NCI-H2227 (cell line): ENCODE measurements around the gene ETV3L.

ENCODE experiments used
- DNase-seq: peaks from one replicate; lab custom pipeline; 2025; ENCODE audit not compliant: unreplicated experiment; lab: John Stamatoyannopoulos, UW

ETV3L gene

GRCh38 chr1:157099633-157100009 is at the start of gene ETV3L:
TSS of gene ETV3L (minus strand) at chr1:157099808. CDS start at chr1:157099523, 285 bp downstream.
- DNase-seq = no peak

GRCh38 chr1:157147906-157148700 is 48.5 kb upstream of the ETV3L start:
- no peak for DNase-seq

- no peak for DNase-seq
Observed at GRCh38 chr1:157147037-157147436, 47.4 kb upstream of the ETV3L start.

GRCh38 chr1:157146244-157146643 is 46.6 kb upstream of the ETV3L start:
- DNase-seq = no peak

GRCh38 chr1:157145076-157145475 is 45.5 kb upstream of the ETV3L start:
- DNase-seq = no peak

GRCh38 chr1:157144509-157144908 is 44.9 kb upstream of the ETV3L start:
- DNase-seq = no peak

- no peak for DNase-seq
Observed at GRCh38 chr1:157142765-157143423, 43.3 kb upstream of the ETV3L start.

- no peak for DNase-seq
Observed at GRCh38 chr1:157142201-157142600, 42.6 kb upstream of the ETV3L start.

- no peak for DNase-seq
Observed at GRCh38 chr1:157141212-157141855, 41.7 kb upstream of the ETV3L start.

GRCh38 chr1:157140063-157140588 is 40.5 kb upstream of the ETV3L start:
- no peak for DNase-seq

- no peak for DNase-seq
Observed at GRCh38 chr1:157139052-157139715, 39.6 kb upstream of the ETV3L start.

- DNase-seq = peak; percentile 92
Observed at GRCh38 chr1:157138220-157139051, 38.8 kb upstream of the ETV3L start, which contains the start of gene ETV3. TSS of gene ETV3 (minus strand) at chr1:157138395. CDS start at chr1:157136352, 2,043 bp downstream.

- DNase-seq = peak; percentile 39
Observed at GRCh38 chr1:157137408-157138219, 38.0 kb upstream of the ETV3L start.

- peak; percentile 39 for DNase-seq
Observed at GRCh38 chr1:157137046-157137407, 37.4 kb upstream of the ETV3L start.

- peak; percentile 19 for DNase-seq
Observed at GRCh38 chr1:157136133-157136532, 36.5 kb upstream of the ETV3L start.

- no peak for DNase-seq
Observed at GRCh38 chr1:157135646-157136045, 36.0 kb upstream of the ETV3L start.

- DNase-seq = no peak
Observed at GRCh38 chr1:157135070-157135469, 35.5 kb upstream of the ETV3L start.

GRCh38 chr1:157134442-157134841 is 34.8 kb upstream of the ETV3L start:
- no peak for DNase-seq

GRCh38 chr1:157133426-157133825 is 33.8 kb upstream of the ETV3L start:
- DNase-seq = no peak
